AG20443 (cell line): ENCODE results near the gene CEP170B.
"Not testable (repeated sequence)": the region's sequence is repeated elsewhere in the genome, so short reads cannot be mapped to it uniquely, and the experiment has no call there.

Experiments
- DNase-seq: peaks from one replicate; pipeline ENCODE4 v3.0.0; 2012; ENCODE audit warnings: low spot score, mixed read lengths

CEP170B gene

GRCh38 chr14:104944436-104945205, 79.6 kb downstream of the CEP170B start:
- DNase-seq = not testable (repeated sequence)

GRCh38 chr14:104945266-104945665, 80.2 kb downstream of the CEP170B start:
- not testable (repeated sequence) for DNase-seq
